ENCODE results near the gene RPAP2. TPM values are rescaled to one million over a fixed set of nuclear protein-coding genes. Genes with fewer than 3 reads are reported as not detected.

The RPAP2 gene
- total and polyA plus RNA-seq, 10 of the 15 experiments (the other 5 are each of a cell fraction or from before 2014, with no cell fraction given) = 11.4 to 39.5 (median 21.7) TPM

DNA sequence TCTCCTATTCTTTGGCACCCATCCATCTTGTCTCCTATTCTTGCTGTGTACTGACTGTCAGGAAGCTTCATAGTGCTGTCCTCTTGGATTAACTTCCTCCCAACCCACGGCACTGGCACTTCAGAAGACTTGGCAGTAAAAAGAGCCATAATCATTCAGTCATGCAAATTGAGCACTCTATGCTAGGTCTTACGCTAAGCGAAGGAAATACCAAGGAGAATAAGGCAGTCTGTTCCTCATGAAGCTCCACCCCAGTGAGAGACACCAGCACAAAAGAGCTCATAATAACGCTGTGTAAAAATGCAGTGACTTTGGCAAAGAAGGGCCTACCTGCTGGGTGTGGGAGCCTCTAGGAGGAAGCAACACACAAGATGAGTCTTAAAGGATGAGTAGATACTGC, 120.8 kb downstream of the RPAP2 start:
- Histone ChIP-seq H3K9ac (ENCODE audit: control insufficient read depth, insufficient read depth, low read length) (no peak overlapping the region), H3K4me2 (ENCODE audit: control insufficient read depth, insufficient read depth) (no peak overlapping the region), H3K36me3 (ENCODE audit: control insufficient read depth in 2 of 2, insufficient read depth in 2 of 2, low read length in 1 of 2) (no peaks in the 10 kb centered on the region), H3K9me3 (replicated peaks; ENCODE audit: control insufficient read depth, insufficient read depth, low read length) (no peaks in the 10 kb centered on the region), H3K27me3 (replicated peaks in 1 of 2; ENCODE audit: control insufficient read depth in 2 of 2, insufficient read depth in 2 of 2, low read length in 1 of 2) (no peaks in the 10 kb centered on the region; a peak in 1 of 4 replicates), H3K4me1 (ENCODE audit: control insufficient read depth, insufficient read depth, low read length) (no peaks in the 10 kb centered on the region), H3K4me3 (no peak overlapping the region), H3K79me2 (ENCODE audit: control insufficient read depth, insufficient read depth, low read length) (no peaks in the 10 kb centered on the region), H2AFZ (ENCODE audit: control insufficient read depth, low read depth, low read length) (no peak overlapping the region), H3K27ac (ENCODE audit: control insufficient read depth, insufficient read depth) (no peak overlapping the region), H4K20me1 (ENCODE audit: control insufficient read depth, insufficient read depth) (no peaks in the 10 kb centered on the region)
- intact Hi-C loops (cut with micrococcal nuclease; ENCODE audit: unreplicated experiment) (no loop called here), in situ Hi-C loops (cut with MboI) (no loop called here)
- CTCF ChIA-PET = no interaction called here
- SMC1A ChIA-PET (ENCODE audit: uncharacterized antibody, unreplicated experiment) = no interaction called here
- POLR2A ChIA-PET = no interaction called here
- RAD21 ChIA-PET (ENCODE audit: unreplicated experiment) = no interaction called here
- no peak for DNase-seq (ENCODE audit: low read depth, low spot score)
- no TSS peak for BruUV-seq (replicated peaks)
- ATAC-seq = no peak
- no peak for TF ChIP-seq IRF4 (IDR thresholded peaks at IDR 0.05; ENCODE audit: low read depth, low read length)
- FAIRE-seq = no peak
- 85% methylated on average over 4 of the region's 4 CpGs for WGBS (ENCODE audit: insufficient coverage, insufficient replicate concordance, low lambda C conversion rate, missing lambda C conversion rate)

DNA sequence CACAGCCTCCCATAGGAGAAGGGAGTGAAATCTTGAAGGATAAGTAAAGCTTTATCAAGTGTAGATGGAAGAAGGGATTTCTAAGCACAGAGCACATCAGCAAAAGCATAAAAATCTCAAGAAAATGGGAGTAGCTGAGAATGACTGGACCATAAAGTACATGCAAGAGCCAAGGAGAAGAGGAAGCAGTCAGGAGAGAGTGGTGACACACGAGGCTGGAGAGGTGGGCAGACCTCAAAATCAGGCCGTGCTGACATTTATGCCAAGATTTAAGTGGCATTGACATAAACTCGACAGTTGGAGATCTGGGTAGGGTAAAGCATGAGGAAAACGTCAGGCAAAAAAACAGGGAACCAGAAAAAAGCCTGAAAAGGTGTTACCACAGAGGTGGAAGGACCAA, 125.5 kb downstream of the RPAP2 start:
- CTCF ChIA-PET = interaction anchor here (1.2 kb wide), 1 partner anchor 11 kb away, joined by 3 read pairs; no protein-coding TSS in a partner anchor
- DNase-seq (ENCODE audit: low read depth, low spot score) (no peak), FAIRE-seq (no peak), ATAC-seq (no peak)
- H4K20me1 ChIP-seq (ENCODE audit: control insufficient read depth, insufficient read depth) = no peaks in the 10 kb centered on the region
- in situ Hi-C loops (cut with MboI) (no loop called here), intact Hi-C loops (cut with micrococcal nuclease; ENCODE audit: unreplicated experiment) (no loop called here)
- H3K79me2 ChIP-seq (ENCODE audit: control insufficient read depth, insufficient read depth, low read length) = no peaks in the 10 kb centered on the region
- RAD21 ChIA-PET (ENCODE audit: unreplicated experiment) = interaction anchor here (0.8 to 1.0 kb wide), 2 partner anchors 35 to 114 kb away, joined by 3 read pairs; no protein-coding TSS in a partner anchor
- no peak overlapping the region for H3K4me2 ChIP-seq (ENCODE audit: control insufficient read depth, insufficient read depth)
- no TSS peak for BruUV-seq (replicated peaks)
- H3K4me3 ChIP-seq = no peak overlapping the region
- POLR2A ChIA-PET = interaction anchor here (0.6 kb wide), 1 partner anchor 723 kb away, joined by 3 read pairs; no protein-coding TSS in a partner anchor
- H3K9me3 ChIP-seq (replicated peaks; ENCODE audit: control insufficient read depth, insufficient read depth, low read length) = no peaks in the 10 kb centered on the region
- TF ChIP-seq RCOR1 (conservative IDR thresholded peaks at IDR 0.05; ENCODE audit: low read depth, low read length) (no peak), WRNIP1 (IDR thresholded peaks at IDR 0.05; ENCODE audit: borderline replicate concordance, low read depth, low read length) (no peak), IKZF2 (IDR thresholded peaks at IDR 0.05) (no peak), BMI1 (IDR thresholded peaks at IDR 0.05; ENCODE audit: borderline replicate concordance) (no peak), HDGF (IDR thresholded peaks at IDR 0.05) (no peak), CBX5 (IDR thresholded peaks at IDR 0.05; ENCODE audit: low read depth) (no peak), KDM1A (IDR thresholded peaks at IDR 0.05; ENCODE audit: borderline replicate concordance) (no peak), TBL1XR1 (IDR thresholded peaks at IDR 0.05; ENCODE audit: low read depth, low read length) (no peak), ZNF207 (IDR thresholded peaks at IDR 0.05; ENCODE audit: borderline replicate concordance) (no peak), IRF4 (IDR thresholded peaks at IDR 0.05; ENCODE audit: low read depth, low read length) (no peak)
- TF ChIP-seq, protein P1, sequence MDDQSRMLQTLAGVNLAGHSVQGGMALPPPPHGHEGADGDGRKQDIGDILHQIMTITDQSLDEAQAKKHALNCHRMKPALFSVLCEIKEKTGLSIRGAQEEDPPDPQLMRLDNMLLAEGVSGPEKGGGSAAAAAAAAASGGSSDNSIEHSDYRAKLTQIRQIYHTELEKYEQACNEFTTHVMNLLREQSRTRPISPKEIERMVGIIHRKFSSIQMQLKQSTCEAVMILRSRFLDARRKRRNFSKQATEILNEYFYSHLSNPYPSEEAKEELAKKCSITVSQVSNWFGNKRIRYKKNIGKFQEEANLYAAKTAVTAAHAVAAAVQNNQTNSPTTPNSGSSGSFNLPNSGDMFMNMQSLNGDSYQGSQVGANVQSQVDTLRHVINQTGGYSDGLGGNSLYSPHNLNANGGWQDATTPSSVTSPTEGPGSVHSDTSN (IDR thresholded peaks at IDR 0.05; ENCODE audit: insufficient replicate concordance, low read depth, low read length) = no peak
- no peak overlapping the region for H2AFZ ChIP-seq (ENCODE audit: control insufficient read depth, low read depth, low read length)
- H3K9ac ChIP-seq (ENCODE audit: control insufficient read depth, insufficient read depth, low read length) = no peak overlapping the region
- 4% methylated on average over 4 of the region's 4 CpGs for WGBS (ENCODE audit: insufficient coverage, insufficient replicate concordance, low lambda C conversion rate, missing lambda C conversion rate)
- no peak overlapping the region for H3K27ac ChIP-seq (ENCODE audit: control insufficient read depth, insufficient read depth)
- SMC1A ChIA-PET (ENCODE audit: uncharacterized antibody, unreplicated experiment) = no interaction called here
- H3K36me3 ChIP-seq (ENCODE audit: control insufficient read depth in 2 of 2, insufficient read depth in 2 of 2, low read length in 1 of 2) = no peaks in the 10 kb centered on the region
- no peaks in the 10 kb centered on the region for H3K4me1 ChIP-seq (ENCODE audit: control insufficient read depth, insufficient read depth, low read length)
- no peaks in the 10 kb centered on the region; a peak in 1 of 4 replicates for H3K27me3 ChIP-seq (replicated peaks in 1 of 2; ENCODE audit: control insufficient read depth in 2 of 2, insufficient read depth in 2 of 2, low read length in 1 of 2)
